ENCODE measurements around the gene VRK3. TPM values are rescaled to one million over a fixed set of nuclear protein-coding genes. Genes with fewer than 3 reads are reported as not detected.

Gene VRK3
- total and polyA plus RNA-seq, 2 experiments from 2014 or later = 29.9 to 45.9 TPM

GRCh38 chr19:49957262-49957915 is 67.8 kb downstream of the VRK3 start:
- Histone ChIP-seq H3K27ac (no peak overlapping the region), H3K9me3 (ENCODE audit: low read depth) (no peaks in the 10 kb centered on the region), H3K27me3 (no peaks in the 10 kb centered on the region), H3K4me3 (no peak overlapping the region), H3K36me3 (no peaks in the 10 kb centered on the region), H3K4me1 (ENCODE audit: low read depth) (peaks cover 11% of the 10 kb centered on the region)
- no peak for TF ChIP-seq CTCF (IDR thresholded peaks at IDR 0.05; ENCODE audit: low read depth, low read length)
- DNase-seq (ENCODE audit: low read depth in 1 of 2, low spot score in 1 of 2) = no peak

GRCh38 chr19:49956115-49956495 is 69.1 kb downstream of the VRK3 start:
- no peak for DNase-seq (ENCODE audit: low read depth in 1 of 2, low spot score in 1 of 2)
- Histone ChIP-seq H3K36me3 (no peaks in the 10 kb centered on the region), H3K4me3 (no peak overlapping the region), H3K9me3 (ENCODE audit: low read depth) (no peaks in the 10 kb centered on the region), H3K4me1 (ENCODE audit: low read depth) (peaks cover 11% of the 10 kb centered on the region), H3K27me3 (no peaks in the 10 kb centered on the region), H3K27ac (no peak overlapping the region)
- no peak for TF ChIP-seq CTCF (IDR thresholded peaks at IDR 0.05; ENCODE audit: low read depth, low read length)

- DNase-seq (ENCODE audit: low read depth in 1 of 2, low spot score in 1 of 2) = no peak
- H3K4me3 ChIP-seq = no peak overlapping the region
- H3K9me3 ChIP-seq (ENCODE audit: low read depth) = no peaks in the 10 kb centered on the region
- H3K36me3 ChIP-seq = no peaks in the 10 kb centered on the region
- H3K27me3 ChIP-seq = no peaks in the 10 kb centered on the region
- H3K4me1 ChIP-seq (ENCODE audit: low read depth) = peaks cover 11% of the 10 kb centered on the region
- no peak for TF ChIP-seq CTCF (IDR thresholded peaks at IDR 0.05; ENCODE audit: low read depth, low read length)
- no peak overlapping the region for H3K27ac ChIP-seq
Observed at GRCh38 chr19:49954933-49955332, 70.2 kb downstream of the VRK3 start.

GRCh38 chr19:49954092-49954829 is 70.9 kb downstream of the VRK3 start:
- no peaks in the 10 kb centered on the region for H3K27me3 ChIP-seq
- DNase-seq (ENCODE audit: low read depth in 1 of 2, low spot score in 1 of 2) = peak; percentile 38 to 80
- H3K27ac ChIP-seq = peak overlapping the region; percentile 61
- H3K4me1 ChIP-seq (ENCODE audit: low read depth) = peaks cover 11% of the 10 kb centered on the region
- no peaks in the 10 kb centered on the region for H3K36me3 ChIP-seq
- no peak overlapping the region for H3K4me3 ChIP-seq
- H3K9me3 ChIP-seq (ENCODE audit: low read depth) = no peaks in the 10 kb centered on the region
- no peak for TF ChIP-seq CTCF (IDR thresholded peaks at IDR 0.05; ENCODE audit: low read depth, low read length)

- no peak for DNase-seq (ENCODE audit: low read depth in 1 of 2, low spot score in 1 of 2)
- no peak for TF ChIP-seq CTCF (IDR thresholded peaks at IDR 0.05; ENCODE audit: low read depth, low read length)
- peaks cover 11% of the 10 kb centered on the region for H3K4me1 ChIP-seq (ENCODE audit: low read depth)
- no peaks in the 10 kb centered on the region for H3K36me3 ChIP-seq
- H3K4me3 ChIP-seq = no peak overlapping the region
- no peak overlapping the region for H3K27ac ChIP-seq
- H3K9me3 ChIP-seq (ENCODE audit: low read depth) = no peaks in the 10 kb centered on the region
- no peaks in the 10 kb centered on the region for H3K27me3 ChIP-seq
Observed at GRCh38 chr19:49953416-49953815, 71.8 kb downstream of the VRK3 start.
